Measurements from ENCODE around the gene HCAR3.
A peak's percentile ranks its signal among the peaks of the same experiment; 100 is the strongest.
"Not testable (repeated sequence)": the region's sequence is repeated elsewhere in the genome, so short reads cannot be mapped to it uniquely, and the experiment has no call there.

HCAR3 gene

DNA sequence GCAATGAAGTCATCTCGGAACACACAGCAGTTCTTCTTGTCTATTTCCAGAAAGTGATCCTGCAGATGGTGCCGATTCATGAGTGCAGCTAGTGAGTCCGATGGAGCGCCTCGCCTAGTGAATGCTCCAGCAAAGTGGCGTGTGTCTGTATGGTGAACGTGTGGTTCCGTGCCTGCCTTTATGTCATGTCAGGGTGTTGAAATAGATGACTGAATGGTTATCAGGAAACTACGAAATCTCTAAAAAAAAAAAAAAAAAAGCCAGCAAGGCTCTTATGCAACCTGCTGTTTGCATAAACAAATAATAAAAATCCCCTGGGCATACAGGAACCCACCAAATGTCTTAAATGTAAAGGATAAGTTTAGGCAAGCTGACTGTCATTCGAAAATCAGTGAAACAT, at the start of gene HCAR3:
TSS of gene HCAR3 (minus strand) at position 154 of the 400 bp plus-strand sequence. CDS start at position 80, 74 bp downstream.
- FAIRE-seq, result not testable (repeated sequence)

- FAIRE-seq, result no peak
Measured at GRCh38 chr12:122757568-122757967, 41.0 kb upstream of the HCAR3 start.

DNA sequence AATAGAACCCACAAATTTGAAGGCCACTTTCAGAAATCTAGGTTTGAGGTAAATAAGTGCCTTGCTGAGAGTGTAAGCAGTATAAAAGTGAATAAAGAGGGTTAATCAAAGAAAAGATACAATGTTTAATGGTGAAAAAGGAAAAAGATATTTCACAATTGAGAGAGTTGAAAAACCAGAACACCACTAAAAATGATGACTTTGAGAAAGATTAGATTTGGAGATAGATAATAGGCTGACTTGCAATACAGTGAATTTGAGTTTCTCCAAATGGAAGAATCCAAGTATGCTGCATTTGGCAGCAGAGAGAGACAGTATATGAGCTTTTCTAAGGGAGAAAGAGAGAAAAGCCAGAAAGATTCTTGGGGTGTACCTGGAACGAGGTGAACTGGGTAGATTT, 38.2 kb upstream of the HCAR3 start:
- FAIRE-seq, result no peak

GRCh38 chr12:122753319-122753650, 36.7 kb upstream of the HCAR3 start:
- FAIRE-seq, result no peak

DNA sequence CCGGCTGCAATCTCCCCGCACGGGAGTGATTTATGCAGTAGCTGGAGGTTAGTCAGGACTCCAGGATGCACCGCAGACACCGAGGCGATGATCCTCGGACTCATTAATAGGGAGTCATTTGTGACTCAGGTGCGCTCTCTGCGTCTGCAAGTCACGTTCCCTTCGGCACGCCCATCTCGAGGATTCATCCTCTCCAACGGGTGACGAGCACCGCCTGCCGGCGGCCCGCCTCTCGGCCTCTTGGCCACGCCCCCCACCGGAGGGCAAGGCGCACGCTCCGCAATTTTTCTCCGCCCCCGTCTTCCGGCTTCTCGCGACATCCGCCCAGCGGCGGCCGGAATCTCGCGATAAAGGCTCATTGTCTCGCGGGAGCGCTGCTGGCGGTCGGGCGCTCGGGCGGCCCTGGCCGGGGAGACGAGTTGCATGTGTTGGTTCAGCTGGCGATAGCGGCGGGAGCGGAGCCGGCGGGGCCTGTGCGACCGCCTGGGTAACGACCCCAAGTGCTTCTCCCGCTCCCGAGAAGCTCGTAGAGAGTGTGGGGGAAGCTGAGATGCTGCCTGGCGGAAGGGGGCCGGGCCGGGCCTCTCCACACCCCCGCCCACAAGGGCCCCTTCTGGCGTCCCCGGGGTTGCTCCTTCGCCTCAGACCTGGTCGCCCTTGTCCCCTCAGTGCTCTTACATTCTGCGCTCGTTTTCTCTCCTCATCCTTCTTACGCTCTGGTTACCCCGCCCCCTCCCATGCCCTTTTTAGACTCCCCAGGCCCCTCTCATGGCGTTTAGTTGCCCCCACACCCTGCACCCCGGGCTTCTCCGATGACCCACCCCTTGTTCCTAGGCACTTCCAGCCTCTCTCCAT, 36.1 kb upstream of the HCAR3 start, which contains the start of gene DENR:
TSS of gene DENR (plus strand) at position 361 of the 855 bp plus-strand sequence. CDS start 878 bp downstream, outside the sequence.
- peak; percentile 59 for FAIRE-seq

DNA sequence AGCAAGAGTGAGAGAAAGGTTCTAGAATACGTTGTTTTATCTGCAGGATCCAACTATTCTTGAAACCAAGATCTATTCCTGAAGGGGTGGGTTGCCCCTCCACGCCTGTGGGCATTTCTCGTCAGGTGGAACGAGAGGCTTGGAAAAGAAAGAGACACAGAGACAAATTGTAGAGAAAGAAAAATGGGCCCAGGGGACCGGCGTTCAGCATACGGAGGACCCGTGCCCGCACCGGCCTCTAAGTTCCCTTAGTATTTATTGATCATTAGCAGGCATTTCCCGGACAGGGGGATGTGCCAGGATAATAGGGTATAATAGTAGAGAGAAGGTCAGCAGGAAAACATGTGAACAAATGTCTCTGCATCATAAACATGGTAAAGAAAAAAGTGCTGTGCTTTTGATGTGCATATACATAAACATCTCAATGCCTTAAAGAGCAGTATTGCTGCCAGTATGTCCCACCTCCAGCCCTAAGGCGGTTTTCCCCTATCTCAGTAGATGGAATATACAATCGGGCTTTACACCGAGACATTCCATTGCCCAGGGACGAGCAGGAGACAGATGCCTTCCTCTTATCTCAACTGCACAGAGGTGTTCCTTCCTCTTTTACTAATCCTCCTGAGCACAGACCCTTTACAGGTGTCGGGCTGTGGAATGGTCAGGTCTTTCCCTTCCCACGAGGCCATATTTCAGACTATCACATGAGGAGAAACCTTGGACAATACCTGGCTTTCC, 34.3 kb upstream of the HCAR3 start:
- FAIRE-seq, result not testable (repeated sequence)

GRCh38 chr12:122749569-122750332, 33.1 kb upstream of the HCAR3 start:
- no peak for FAIRE-seq

DNA sequence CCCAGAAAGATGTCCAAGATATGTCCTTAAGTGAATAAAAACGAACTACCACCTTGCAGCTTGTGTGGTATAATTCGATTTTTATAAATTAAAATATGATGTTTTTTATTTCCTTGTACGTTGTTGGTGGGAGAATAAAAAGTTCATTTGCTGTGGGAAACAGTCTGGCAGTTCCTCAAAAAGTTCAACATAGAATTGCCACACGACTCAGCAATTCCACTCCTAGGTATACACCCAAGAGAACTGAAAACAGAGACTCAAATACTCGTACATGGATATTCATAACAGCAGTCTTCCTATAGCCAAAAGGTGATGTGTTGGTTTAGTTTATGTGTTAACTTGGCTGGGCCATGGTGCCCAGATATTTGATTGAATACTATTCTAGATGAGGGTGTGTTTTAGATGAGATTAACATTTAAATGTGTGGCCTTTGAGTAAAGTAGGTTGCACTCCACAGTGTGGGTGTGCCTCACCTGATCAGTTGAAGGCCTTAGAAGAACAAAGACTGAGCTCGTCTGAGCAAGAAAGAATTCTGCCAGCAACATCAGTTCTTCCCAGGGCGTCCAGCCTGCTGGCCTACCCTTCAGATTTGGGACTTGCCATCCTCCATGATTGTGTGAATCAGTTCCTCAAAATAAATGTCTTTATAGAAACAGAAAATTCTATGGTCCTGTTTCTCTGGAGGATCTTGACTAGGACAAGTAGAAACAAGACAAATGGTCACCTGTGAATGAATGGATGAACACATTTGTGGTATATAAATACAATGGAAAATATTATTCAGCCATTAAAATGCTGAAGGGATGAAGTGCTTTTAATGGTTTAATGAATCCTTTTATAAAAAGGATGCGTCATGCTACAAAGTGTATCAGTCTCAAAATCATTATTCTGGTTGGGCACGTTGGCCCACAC, 30.9 kb upstream of the HCAR3 start:
- FAIRE-seq, result no peak

- no peak for FAIRE-seq
Measured at GRCh38 chr12:122743895-122744525, 27.4 kb upstream of the HCAR3 start.

DNA sequence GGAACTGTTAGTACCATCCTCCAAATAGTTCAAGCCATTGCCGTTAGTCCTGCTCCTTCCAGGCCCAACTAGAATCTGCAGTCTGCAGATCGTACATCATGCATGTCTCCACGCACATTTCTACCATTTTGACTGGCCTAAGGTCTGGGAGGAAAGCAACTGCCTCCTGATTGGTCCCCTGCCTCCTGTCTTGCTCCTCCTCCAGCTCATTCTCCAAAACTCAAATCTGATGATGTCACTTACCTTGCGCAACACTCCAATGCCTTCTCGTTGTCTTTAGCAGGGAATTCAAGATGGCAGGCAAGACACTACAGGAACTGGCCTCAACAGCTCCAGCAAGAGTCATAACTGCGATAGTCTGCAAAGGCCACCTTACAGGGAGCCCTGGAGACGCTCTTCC, 23.7 kb upstream of the HCAR3 start:
- FAIRE-seq, result no peak

GRCh38 chr12:122738571-122738970, 22.0 kb upstream of the HCAR3 start:
- no peak for FAIRE-seq

DNA sequence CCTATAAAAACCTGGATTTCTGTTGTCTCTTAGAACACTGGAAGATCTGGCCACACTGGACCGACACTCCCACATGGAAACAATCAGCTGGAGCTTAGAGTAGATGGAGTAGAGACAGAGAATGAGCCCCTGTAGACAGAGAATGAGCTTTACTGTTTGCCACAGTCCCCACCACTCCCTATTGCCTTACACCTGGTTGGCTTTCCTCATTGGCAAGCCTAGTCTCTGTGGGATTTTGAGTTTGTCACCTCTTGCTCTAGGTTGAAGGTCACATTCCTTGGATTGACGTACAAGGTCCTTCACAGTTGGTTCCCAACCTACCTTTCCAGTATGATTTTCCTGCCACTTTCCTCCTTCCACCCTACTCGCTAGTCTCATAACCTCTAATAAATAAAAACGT, 16.0 kb upstream of the HCAR3 start:
- no peak for FAIRE-seq

GRCh38 chr12:122732170-122732569, 15.6 kb upstream of the HCAR3 start:
- FAIRE-seq, result no peak

- FAIRE-seq, result no peak
Measured at GRCh38 chr12:122730215-122731014, 13.8 kb upstream of the HCAR3 start, which contains the start of gene HCAR1. HCAR1 (minus strand) TSS chr12:122730844; CDS start chr12:122730339, 505 bp downstream.

GRCh38 chr12:122729583-122730214, 13.1 kb upstream of the HCAR3 start:
- no peak for FAIRE-seq

- FAIRE-seq, result no peak
Measured at GRCh38 chr12:122726080-122726558, 9.5 kb upstream of the HCAR3 start.

DNA sequence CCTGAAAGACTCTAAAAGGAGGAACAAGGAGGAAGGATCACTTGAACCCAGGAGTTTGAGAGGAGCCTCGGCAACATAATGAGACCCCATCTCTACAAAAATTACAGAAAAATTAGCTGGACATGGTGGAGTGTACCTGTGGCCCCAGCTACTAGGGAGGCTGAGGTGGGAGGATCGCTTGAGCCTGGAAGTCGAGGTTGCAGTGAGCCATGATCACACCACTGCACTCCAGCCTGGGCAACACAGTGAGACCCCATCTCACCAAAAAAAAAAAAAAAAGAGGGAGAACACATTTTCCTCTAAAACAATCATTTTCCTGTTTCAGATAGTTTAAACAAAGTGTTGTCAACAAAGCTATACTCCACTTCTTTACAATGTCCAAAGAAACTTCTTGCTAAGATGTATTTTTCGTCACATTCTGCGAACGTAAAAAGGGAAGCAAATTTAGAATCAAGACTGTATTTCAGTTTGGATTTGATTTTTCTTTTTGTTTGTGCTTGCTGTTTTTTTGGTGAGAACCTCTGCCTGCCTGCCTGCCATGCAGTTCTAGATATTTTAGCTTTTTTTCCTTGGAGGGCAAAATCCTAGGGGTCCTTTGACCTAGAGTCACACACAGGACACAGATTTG, 9.0 kb upstream of the HCAR3 start:
- FAIRE-seq, result no peak

DNA sequence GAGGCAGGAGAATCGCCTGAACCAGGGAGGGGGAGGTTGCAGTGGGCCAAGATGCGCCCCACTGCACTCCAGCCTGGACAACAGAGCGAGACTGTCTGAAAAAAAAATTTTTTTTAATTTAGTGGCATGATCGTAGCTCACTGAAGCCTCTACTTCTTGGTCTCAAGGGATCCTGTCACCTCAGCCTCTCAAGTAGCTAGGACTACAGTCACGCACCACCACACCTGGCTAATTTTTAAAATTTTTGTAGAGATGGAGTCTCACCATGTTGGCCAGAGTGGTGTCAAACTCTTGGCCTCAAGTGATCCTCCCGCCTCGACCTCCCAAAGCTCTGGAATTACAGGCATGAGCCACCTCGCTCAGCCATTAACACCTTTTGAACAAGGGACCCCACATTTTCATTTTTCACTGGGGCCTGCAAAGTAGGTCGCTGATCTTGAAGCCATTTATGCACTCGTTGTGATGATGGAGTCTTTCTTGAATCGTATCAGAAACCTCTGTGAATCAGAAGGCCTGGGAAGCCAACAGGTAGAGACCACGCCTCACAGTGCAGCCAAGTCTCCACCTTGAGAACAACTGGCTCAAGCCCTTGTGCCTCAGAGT, 8.1 kb upstream of the HCAR3 start:
- FAIRE-seq, result no peak

GRCh38 chr12:122722387-122722786, 5.8 kb upstream of the HCAR3 start:
- no peak for FAIRE-seq

Measured in A204.1 (cell line).